Measurements from ENCODE around the gene SRRM4.
"Not testable (repeated sequence)": the region's sequence is repeated elsewhere in the genome, so short reads cannot be mapped to it uniquely, and the experiment has no call there.

The SRRM4 gene

DNA sequence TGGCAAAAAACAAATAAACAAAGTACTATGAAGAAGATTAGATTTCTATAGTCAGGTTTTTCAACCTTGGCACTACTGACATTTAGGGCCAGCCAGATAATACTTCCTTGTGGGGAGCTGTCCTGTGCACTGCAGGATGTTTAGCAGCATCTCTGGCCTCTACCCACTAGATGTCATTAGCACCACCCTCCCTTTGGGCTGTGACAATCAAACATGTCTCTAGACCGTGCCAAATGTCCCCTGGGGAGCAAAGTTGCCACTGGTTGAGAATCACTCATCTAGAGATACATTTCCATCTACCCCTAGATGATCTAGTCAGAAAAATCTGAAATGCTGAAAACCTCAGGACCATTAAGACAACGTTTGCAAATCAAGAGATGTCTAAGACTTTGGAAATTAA lies 29.9 kb downstream of the SRRM4 start:
- no peak for DNase-seq

DNA sequence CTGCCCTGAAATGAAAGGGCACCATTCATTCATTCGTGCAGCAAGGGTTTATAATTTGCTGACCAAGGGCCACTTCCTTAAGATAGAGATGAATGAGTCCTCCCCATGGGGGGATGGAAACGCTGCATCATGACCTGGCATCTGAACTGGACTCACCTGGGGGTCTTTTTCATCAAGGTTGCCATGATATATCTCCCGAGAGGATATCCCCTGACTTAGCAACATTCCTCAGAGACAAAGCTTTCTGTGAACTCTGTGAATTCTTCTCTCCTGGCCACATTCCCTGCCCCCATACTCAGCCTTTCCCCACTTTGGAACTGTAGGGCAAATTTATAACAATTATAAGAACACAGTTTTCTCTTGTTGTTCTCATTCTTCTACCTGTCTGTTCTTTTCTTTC lies 30.8 kb downstream of the SRRM4 start:
- no peak for DNase-seq

DNA sequence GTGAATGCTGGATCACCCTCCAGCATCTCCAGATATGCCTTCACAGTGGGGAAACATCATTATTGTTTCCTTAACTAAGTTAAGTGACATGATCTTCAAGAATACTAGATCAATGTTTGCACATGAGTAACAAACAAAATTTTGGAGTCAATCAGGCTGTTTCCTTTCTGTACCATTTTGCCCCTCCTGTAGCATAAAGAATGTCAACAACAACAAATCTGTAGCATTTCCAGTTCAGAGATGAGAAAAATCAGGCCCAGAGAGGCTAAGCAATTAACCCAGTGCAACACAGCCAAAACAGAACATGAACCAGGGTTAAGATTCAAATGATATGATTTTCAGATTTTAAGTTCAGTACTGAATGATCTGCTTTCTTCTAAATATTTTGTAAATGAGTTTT lies 31.7 kb downstream of the SRRM4 start:
- DNase-seq, result no peak

DNA sequence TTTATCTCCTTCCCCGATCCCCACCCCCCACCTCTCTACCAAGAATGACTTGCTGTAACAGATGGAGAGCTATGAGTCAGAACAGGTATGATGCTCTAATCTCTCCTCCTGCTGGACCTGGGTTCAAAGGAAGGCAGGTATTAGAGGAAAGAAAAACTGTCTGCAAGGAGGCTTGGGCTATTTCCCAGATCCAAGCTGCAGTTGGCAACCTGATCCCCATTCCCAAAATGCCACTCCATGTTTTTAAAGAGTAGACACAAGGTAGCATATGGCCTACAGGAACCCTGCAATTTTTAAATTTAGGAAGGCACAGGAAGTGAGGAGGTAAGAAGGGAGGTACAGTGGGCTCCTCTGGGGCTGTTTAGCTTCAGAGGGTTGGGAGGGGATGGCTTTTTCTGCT lies 33.0 kb downstream of the SRRM4 start:
- no peak for DNase-seq

DNA sequence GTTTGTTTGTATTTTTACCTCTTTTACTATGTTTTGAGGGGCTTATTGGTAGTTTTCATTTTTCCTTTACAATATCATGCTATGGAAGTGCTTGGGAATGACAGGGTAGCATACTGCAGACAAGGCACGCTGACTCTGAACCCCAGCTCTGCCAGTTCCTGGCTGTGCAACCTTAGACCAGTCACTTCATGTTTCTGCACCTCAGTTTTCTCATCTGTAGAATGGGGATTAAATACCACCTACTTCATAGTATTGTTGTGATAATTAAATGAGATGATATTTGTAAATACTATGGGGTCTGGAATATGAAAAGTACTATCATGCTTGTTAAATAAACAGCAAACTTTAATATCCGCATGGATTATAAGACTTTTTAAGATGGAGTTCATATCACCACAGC lies 35.4 kb downstream of the SRRM4 start:
- no peak for DNase-seq

DNA sequence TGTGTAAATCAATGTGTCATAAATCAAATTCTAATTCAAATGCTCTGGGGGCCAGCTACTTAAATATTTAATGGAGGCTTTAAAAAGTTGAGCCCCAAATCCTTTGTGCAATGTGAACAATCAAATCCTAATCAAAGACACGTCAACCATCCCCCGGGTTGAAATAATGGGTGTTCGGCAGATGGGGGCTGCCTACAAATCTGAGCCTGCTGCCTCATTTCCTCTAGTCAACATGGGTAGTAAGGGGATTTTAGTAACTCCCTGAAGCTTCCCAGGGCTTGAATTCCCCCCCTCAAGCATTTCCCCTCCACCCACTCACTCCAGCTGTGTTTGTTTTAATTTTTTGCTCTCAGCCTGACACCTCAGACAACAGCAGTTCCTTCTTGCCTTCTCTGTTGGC lies 37.8 kb downstream of the SRRM4 start:
- no peak for DNase-seq

DNA sequence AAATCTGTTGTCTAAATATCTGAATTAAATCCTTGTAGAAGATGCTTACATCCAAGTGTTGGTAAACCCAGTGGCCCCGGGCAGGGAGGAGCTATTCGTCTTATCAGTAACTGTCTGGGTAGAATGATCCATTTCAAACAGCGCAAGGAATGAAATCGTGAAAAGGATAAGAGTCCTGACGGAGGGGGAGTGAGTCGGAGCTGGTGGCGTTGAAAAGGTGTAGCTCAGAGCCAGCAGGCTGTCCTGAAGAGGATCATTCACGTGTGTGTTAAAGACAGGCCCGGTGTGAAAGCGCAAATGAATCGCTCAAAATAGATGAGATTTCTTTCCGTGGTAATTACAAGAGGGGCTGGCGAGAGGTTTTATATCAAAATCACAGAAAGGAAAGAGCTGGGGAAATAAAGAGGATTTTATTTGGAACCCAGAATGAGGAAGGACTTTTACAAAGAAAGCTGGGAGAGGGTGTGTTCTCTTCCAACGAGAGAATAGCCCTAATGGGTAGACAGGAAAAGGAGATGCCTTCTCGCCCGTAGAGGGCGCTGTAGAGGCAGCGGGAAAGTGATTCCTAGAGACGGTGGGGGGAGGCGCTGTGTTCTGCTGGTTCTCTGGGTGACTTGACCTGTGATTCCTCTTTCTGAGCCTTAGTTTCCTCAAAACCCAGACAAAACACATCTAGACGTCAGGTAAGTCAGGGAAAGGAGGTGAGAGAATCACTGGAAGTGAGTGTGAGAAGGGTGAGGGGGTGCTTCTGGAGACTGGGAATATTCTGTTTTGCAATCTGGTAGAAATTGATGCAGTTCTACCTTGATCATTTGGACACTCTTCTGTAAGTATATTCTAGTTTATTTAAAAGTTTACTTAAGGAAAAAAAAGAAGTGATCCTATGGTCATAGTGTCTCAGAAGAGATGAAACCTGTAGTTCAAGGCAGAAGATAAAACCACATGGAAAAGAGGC lies 39.3 kb downstream of the SRRM4 start:
- no peak for DNase-seq

DNA sequence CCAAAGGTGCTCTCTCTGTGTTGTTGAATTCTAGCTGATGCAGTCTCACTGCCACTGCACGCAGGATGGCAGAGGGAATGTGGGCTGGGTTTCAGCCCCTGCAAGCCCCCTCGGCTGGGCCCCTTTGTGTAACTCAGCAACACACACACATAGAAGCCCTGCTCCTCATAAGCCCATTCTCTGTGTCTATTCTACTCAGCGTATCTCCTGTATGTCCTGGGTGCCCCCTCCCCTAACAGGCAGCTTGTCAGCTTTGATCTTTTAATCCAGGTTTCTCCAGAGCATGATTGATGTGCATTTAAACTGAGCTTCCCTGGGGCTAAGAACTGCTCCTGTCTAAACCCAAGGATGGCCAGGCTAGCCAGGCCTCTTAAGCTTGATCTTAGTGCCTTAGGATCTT lies 43.0 kb downstream of the SRRM4 start:
- DNase-seq, result no peak

DNA sequence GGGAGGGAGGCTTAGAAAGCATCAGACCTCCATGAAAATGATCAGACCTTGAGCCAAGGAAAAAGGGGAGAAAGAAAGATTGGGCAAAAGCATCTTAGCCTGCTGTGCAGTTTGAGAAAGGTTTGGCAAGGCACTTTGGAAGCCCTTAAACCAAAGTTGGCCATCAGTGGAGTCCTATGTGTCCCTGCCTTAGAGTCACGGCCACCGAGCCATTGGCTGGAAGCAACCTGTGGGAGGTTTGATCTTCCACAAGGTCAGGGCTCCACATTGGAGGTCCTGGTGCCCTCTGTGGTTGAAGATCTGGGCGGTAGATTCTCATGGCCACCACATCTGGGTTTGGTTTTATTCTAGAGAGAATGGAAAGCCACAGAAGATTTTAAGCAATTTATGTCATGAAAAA lies 44.4 kb downstream of the SRRM4 start:
- DNase-seq, result no peak

DNA sequence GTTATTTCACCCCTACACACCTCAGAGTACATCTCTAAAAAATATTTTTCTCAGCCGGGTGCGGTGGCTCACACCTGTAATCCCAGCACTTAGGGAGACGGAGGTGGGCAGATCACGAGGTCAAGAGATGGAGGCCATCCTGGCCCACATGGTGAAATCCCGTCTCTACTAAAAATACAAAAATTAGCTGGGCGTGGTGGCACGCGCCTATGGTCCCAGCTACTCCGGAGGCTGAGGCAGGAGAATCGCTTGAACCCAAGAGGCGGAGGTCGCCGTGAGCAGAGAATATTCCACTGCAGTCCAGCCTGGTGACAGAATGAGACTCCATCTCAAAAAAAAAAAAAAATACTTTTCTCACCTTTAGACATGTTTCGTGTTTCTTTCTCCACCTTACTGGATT lies 52.0 kb downstream of the SRRM4 start:
- DNase-seq, result not testable (repeated sequence)

DNA sequence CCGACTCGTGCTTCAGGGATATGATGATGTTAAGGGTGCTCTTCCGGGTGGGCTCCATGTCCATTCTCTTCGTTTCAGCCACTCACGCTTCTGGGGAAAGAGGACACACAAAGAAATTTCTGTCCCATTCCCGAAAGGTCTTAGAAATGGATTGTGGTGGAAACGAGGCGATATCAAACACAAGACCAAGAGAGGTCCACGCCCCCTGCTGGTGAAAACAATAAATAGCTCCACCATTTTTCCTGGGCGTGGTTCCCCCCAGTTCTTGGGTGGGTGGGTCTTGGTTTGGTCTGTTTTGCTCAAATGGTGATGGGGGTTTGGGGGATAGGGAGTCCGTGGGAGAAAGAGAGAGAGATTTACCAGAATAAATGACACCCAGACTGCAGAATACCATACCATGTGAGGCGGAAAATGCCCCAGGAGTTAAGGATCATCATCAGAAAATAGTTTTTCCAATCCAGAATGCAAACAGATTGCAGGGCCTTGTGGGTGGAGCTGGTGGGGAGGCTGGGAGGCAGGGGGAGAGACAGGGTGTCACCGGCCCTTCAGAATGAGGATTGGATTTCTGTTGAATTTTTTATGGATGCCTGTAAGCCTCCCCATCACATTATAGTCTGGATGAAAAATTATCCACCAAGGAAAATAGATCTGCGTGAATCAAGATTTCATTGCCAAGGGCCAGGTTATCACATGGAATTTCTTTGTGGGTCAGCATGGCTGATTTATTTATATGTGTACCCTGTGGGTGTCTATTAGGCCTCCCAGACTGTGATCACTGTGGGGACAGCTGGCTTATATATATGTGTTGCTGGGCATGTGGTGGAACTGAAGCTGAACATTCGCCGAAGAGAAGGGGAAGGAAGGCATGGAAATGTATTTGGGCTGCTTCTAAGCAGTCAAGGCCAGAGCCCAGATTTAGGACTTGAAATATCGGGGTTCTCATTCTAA lies 55.8 kb downstream of the SRRM4 start:
- DNase-seq, result no peak

DNA sequence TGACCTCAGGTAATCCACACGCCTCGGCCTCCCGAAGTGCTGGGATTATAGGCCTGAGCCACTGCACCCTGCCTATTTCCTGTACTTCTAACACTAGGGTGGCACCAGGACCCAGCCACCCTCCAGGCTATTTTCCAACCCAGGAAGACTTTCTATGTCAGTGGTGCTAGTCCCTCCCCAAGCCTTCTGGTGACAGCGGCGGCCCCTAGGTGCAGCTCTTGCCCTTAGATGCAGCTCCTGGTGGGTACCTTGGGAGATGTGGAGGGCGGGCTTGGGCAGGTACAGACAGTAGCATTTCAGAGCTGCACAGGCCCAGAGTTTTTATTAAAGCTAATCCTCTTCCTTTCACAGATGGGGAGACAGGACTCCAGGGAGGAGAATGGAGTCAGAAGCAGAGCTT lies 62.8 kb downstream of the SRRM4 start:
- no peak for DNase-seq

DNA sequence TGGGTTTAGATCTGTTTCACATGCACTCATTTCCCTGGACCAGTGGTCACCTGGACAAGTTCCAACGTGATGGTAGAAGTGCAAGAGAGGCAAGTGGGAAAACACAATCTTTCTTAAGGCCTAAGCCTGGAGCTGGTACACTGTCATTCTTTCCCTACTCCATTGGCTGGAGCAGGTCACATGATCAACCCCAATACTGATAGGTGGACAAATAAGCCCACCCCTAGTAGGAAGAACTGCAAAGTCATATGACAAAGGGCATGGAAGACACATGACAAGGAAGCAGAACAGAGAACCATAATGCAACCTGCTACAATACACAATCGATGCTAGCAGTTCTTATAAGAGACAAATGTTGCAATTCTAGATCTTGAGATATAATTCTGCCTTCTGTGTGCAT lies 66.3 kb downstream of the SRRM4 start:
- DNase-seq, result no peak

DNA sequence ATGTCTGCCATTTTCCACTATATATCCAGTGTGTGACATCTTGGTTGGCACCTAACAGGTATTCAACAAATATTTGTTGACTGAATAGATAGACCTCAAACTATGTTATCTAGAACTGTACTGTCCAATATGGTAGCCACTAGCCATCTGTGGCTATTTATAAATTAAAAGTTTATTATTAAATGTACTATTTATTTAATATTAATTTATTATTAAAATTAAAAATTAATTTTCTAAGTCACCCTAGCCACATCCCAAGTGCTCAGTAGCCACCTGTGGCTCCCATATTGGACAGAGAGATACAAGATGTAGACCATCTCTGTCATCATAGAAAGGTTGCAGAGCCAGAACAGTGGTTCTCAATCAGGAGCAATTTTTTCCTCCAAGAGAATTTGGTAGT lies 69.3 kb downstream of the SRRM4 start:
- no peak for DNase-seq

DNA sequence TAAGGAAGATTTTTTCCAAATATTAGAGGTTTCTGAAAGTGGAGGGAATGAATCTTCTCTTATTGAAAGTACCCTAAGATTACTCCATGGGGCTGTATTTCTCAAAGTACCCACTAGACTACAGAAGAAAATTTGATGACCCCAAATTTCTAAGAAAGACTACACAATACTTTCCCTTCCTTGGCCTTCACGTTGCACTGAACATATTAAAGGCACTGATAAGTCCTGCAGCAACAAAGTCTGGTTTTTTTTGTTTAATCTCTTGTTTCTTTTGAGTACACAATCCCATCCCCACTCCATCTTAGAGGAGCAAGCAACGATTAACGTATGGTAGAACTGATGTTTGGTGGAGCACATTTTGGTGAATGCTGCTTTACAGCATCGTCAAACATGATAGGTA lies 70.1 kb downstream of the SRRM4 start:
- no peak for DNase-seq

DNA sequence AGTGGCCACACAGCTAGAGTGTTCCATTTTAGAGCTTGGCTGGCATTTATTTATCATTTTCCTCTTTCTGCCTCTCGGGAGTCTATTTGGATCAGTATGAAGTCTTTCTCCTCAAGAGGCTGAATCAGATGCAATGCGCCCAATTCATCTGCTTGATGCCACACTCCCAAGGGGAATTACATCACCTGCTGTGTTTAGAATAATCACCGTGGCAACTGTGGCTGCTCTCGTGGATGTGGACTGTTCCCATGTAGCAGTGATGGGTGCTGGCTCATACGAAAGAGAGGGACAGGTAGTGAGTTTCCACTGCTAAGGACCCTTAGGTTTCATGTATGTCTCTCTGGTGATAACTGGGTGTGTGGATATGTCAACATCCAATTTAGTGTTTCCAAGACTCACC lies 70.7 kb downstream of the SRRM4 start:
- no peak for DNase-seq

DNA sequence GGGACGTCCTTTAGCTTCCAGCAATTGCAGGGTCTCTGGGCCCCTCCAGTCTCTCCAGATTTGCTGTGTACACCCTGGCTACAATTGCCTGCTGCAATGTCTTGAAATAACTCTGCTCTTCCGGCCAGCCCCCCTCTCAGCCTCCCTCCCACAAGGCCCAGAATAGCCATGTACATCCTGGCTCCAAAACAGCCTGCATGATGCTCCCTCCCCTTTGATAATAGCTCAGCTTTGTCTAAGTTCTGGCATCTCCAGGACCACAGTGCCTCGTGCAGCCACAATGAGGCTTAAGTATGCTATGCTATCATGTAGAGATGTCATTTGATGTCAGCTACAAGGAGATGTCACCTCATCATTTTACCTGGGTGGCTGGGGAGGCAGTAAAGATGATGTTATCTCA lies 74.6 kb downstream of the SRRM4 start:
- no peak for DNase-seq

DNA sequence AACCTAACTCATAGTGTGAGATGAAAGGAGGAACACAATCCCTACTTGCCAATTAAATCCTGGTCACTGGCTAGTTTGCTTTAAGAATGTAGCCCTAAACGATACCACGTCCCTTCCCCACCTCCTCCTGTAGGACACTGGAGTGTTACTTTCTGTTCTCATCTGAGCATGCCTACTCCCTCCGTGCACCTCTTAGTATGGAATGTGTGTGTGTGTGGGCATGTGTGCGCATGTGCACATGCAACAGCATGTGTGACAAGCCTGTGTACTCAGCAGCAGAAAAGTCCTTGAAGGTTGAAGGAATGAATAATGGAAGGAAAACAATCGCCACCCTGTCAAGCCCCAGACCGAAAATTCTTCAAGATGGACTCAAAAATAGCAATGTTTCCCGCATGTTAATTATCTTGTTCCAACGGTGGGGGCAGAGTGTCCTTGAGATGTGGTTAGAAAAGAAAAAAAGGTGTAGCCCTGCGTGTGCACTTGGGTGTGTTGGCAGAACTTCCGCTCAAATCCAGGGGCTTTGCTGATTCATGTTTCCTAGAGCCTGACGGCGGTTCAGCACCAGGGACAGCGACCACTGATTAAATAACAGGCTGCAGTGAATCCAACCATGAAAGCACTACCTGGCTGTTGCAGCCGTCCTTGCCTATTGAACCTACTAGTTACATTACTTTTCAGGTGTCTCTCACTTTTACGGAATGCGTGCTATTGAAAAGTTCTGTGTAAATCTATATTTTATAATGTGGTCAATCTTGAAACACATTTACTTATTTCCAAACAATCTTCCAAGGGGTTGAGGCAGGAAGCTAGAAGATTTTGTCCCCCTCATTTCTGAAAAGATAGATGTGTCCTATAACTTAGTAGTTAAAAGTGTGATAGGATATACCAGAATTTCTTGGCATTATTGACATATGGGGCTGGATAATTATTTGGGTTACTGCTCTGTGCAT lies 79.8 kb downstream of the SRRM4 start:
- peak; percentile 9 for DNase-seq

DNA sequence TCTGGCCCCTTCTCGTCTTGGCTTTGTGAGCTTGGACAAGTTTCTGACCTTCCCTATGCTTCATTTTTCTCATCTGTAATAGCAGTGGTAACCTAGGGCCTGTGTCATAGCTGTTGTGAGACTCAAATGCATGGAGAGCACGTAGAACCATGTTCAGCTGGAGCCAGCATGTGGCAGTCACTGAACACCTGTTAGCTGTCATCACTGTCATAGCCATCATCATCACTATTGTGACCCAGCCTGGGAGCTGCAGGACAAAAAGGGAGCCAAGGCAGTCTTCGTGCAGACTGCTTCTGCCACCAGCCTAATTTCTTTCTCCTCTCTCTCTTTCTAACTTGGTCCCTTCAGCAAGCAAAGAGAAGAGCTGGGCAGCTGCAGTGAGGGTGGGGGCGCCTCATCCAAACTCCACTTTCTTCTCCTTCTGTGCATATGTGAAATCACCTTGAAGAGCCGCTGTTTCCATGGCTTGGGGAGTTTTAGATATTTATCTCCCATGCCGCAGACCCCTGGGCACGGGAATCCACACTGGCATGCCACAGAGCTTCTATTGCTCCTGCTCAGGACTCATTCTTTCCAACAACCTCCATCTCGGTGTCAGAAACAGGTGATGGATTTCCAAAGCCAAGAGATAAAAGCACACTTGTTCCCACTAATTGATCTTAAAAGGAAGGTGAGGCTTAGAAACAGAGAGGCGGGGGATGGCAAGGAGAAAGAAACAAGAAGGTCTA lies 87.0 kb downstream of the SRRM4 start:
- DNase-seq, result no peak

DNA sequence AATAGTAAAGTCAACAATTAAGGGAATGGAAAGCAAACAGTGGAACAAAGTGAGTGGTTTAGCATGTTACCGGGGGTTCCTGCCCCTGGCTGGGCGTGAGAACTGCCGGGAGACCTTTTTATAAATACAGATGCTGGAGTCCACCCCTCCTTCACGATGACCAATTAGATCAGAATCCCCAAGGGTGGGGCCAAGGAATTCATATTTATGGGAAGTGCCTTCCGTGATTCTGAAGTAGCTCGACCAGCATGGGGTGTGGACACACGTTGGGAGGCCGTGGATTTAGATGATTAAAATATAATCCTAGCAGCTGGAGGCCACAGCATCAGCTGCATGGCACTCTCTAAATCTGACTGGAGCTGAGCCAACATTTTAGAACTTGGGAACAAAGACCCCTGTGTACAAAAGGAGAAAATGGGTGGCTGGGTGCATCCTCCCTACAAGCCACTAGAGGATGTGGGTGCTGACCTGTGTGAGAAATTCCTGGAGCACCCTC lies 87.9 kb downstream of the SRRM4 start:
- DNase-seq, result no peak

DNA sequence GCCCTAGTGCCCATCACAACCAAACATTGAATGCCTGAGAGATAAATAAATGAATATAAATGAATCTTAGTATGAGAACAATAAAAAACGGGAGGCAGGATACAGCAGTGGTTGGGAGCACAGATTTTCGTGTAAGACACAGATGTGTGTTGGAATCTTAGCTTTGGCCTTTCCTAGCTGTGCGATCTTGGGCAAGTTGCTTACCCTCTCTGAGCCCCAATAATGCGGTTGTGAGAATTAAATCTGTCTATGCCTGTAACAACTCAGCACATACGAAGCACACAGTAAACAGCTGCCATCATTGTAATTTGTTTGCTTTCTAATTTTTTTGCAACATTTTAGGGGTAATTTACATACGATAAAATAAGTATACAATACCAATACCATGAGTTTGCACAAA lies 89.8 kb downstream of the SRRM4 start:
- no peak for DNase-seq

Data from T1000 (cell line).